ENCODE results near the gene LTBP1. TPM values are rescaled to one million over a fixed set of nuclear protein-coding genes. Genes with fewer than 3 reads are reported as not detected.

LTBP1 gene
- total RNA-seq, 2 donors from 2014 or later = 21.2 to 24.8 TPM

DNA sequence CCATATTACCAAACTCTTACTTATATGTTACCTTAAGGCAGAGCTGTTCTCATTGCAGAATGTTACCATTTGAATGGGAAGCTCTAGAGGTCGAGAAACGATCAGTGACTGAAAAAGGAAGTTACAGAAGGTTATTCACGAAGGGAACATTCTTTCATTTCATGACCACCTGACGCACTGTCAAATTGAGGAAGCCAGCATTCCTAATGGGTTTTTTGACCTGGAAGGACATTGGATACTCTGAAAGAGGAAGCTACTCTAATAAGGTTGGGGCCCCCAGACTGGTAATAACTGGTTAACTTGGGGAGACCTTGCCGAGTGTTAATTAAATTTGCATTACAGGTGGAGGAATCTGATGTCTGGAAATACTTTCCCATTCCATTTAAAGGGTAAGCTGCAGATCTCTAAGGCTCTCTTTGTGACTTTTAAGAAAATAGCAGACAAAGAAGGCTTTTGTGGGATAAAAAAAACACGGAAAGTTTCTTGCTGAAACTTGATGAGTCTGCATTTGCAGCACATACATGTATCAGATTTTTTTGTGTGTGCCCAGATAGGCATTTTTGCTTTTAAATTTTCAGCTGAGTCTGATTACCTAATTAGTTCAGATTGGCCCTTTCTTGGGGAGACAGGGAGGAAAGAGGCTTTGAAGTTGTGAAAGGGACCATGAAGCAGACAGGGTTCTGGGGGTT, 137.1 kb downstream of the LTBP1 start:
- DNase-seq = no peak
- intact Hi-C loops (cut with DNase I, micrococcal nuclease) = no loop called here
- ATAC-seq = no peak

DNA sequence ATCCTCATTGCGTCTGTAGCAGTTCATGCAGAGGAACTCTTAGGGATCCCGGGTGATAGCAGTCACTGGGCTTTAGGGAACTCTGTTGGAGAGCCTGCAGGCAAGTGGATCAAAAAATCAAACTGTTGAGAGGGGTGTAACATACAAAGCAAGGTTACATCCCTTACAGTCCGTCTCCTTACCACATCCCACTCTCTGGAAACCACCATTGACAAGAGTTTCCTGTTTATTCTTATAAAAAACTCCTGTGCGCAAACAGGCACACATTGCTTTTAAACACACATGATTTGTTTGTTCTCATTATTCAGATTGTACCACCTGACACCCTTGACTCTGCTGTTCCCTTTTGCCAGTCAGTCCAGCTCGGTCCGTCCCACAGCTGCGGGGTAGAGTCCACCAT, 137.7 kb downstream of the LTBP1 start:
- ATAC-seq (no peak), DNase-seq (no peak)
- intact Hi-C loops (cut with DNase I, micrococcal nuclease) = no loop called here

DNA sequence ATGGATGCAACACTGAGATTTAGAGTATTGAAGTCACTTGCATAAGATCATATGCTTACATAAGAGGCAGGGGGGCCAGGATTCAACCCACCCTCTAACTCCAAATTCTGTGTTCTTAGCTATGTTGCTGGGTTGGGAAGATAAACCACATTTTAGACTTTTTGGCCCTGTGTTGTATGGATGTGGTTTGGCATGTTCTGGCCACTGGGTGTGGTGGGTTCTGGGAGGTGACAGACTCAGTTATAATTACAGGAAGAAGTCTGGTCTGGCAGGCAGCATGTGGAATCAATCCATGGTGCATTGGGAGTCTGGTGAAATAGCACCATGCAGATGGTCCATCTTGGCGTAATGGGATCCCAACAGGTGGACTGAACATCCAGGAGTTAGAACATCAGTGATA, 138.9 kb downstream of the LTBP1 start:
- intact Hi-C loops (cut with DNase I, micrococcal nuclease) = no loop called here
- DNase-seq = no peak
- no peak for ATAC-seq

DNA sequence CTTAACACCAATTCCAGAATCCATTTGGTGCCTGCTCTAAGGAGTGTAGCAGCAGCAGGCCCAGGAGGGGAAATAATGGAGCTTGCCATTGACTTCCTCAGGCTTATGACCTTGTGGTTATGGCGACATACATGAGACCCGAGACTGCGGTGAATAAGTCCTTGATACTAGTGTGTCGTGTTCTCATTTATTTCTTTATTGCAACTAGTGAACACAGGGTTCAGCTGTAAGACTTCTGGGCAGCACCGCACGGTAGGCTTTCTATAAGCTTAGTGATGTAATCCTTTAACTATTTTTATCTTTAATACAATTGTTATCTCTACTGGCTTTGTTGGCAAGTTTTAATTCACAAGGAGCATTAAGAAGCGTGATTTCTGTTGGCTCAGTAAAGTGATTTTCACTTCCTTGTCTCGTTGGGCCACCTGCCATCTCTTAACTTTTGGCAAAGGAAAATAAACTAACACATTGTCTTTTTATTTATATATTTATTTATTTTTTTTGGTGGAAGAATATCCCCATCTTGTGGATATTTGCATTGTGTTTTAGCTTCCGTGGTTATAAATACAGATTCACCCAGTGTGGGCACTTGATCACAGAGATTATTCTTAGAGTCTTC, 139.8 kb downstream of the LTBP1 start:
- ATAC-seq (peak; percentile 83), DNase-seq (no peak)
- intact Hi-C loops (cut with DNase I, micrococcal nuclease) = no loop called here

DNA sequence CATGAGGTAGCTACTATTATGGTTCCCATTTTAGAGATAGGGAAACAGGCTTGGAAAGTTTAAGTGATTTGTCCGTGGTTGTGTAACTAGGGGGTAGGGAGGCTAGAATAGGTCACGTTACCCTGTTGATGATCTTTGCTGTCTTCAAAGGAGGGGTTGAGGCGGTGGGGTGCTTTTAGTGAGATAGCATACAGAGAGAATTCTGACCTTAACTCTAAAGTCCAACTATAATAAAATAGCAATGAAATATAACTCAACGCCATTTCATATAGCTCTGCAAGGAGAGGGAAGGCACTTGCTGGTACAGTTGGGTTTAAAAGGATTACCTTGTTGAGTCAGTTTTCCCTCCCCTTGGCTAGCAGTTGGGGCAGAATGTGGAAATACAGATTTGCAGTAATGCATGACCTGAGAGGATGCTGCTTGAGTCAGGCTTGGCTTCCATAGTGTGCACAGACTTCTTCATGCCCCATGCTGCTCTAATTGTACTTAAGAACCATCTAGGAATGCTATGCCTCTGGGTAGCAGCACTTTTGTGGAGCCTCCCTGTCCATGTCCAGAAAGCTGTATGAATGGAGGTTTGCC, 143.9 kb downstream of the LTBP1 start:
- intact Hi-C loops (cut with DNase I, micrococcal nuclease) = no loop called here
- peak; percentile 59 for ATAC-seq
- no peak for DNase-seq

DNA sequence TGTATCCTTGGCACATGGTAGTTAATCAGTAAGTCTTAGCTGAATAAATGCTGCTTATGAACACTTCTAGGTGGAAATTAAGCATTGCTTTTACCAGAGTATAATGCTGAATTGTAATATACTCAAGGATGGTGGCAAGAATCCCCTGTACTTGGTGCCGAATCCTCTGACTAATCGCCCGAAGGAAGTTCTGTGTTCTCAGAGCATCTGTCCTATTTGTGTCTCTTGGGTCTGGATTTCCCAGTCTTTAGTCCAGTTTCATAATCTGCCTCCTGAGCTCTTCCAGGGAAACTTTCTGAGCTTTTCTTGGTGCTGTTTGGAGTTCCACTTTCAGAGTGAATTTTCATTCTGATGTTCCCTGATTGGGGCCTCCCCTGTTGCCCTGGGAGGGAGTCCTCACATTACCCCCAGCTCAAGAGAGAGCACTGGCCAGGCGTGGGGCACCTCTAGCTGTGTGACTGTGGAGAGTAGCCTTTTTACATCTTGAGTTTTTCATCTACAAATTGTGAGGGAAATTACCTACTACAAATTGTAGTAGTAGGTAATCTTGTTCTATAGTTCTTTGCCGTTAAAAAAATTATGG, 144.9 kb downstream of the LTBP1 start:
- intact Hi-C loops (cut with DNase I, micrococcal nuclease) = no loop called here
- no peak for DNase-seq
- ATAC-seq = no peak

DNA sequence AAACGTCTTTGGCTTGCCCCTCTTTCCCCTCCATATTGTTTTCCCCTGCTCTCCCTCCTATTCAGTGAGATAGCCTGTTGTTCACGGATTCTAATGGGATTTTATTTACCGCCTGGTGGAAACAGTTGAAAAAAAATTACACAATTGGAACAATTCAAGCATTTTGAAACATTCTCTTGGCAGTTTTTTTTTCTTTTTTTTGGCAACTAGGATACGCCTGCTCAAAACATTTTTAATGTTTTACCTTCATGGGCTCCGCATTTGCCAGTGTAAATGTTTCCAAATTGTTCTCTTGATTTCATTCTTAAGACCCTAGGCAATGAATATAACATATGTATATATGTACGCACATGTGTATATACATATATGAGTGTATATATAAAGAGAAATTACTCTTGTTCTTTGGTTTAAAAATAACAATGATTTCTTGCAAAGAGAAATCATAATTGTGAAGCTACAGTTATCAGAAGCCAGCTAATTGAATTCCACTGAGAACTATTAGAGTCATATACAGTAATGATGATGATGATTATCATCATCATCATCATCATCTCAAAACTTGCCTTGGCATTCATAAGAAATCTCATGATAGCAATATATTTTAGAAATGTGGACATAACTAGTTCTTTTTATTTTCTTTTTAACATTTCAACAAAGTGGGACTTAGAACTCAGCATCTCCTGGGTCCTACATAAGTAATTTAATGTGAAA, 146.7 kb downstream of the LTBP1 start:
- ATAC-seq (no peak), DNase-seq (no peak)
- intact Hi-C loops (cut with DNase I, micrococcal nuclease) = no loop called here

DNA sequence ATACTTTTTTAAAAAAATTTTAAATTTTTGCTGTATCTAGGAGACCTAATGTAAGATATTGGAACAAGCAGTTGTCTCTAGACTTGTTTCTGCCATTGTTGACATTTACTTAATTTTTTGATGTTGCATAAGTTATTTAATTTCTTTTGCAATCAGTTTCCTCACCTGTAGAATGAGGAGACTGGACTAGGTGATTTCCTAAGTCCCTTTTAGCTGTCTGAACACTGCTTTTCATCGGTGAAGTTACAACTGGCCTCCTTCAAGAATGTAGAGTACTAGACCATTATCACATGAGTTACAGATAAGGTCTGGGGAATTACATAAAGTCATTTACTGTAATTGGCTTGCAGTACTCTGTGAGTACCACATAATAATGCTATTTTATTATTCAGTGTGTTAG, 147.6 kb downstream of the LTBP1 start:
- no peak for DNase-seq
- no peak for ATAC-seq
- intact Hi-C loops (cut with DNase I, micrococcal nuclease) = no loop called here

DNA sequence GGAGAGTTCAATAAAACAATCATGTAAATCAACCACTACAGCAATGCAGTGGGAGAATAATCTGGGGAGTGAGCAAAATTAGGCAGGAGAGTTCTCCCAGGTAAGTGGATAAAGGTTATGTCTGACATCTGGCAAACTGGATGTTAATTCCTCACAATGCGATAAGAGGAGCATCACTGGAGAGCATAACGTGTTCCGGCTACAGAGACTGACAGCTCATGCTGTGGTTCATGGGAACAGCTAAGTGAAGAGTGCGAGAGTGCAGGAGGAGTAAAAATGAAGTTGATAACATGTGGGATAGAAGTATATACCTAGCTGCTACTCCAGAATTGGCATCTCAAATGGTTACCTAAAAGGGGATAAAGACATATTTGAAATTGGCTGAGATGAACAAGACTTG, 153.2 kb downstream of the LTBP1 start:
- intact Hi-C loops (cut with DNase I, micrococcal nuclease) = no loop called here
- ATAC-seq (no peak), DNase-seq (no peak)

DNA sequence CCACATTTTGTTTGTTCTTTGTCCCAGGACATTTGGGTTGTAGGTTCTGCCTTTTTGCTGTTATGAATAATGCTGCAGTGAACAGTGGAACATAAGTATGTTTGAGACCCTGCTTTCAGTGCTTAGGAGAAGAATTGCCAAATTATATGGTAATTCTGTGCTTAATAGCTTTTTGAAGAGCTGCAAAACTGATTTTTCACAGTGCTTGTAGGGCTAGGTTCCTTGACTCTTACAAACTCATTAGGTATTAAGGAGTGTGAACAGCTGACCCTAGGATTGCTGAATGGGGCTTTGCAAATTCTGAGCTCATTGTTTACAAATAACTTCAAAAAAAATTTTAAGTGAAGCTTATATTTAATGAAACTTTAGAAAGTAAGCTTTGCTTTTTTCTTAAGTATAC, 154.2 kb downstream of the LTBP1 start:
- intact Hi-C loops (cut with DNase I, micrococcal nuclease) = no loop called here
- no peak for DNase-seq
- no peak for ATAC-seq

DNA sequence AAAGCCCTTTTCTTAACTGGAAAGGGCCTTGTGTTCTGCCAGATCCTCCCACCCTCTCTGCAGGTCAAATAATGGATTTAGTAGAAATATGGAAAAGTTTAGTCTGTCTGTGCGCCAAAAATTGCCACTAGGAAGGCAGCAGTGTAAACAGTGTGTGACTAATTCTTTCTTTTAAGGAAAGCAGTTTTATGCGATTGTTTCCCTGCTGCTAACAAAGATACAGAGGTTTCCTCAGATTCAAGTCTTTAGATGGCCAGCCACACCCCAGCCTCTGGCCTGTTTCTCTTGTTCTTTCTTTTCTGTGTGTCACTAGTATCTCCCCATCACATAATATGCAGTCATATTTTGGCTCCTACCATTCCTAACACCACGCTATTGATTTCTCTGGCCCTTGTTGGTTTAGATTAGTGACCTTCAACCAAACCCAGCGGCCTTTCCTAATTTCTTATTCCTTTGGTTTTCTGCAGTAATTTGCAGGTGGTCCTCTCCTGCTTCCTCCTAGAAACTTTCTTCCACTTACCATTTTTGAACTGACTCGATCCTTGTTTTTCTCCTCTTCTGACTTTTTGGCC, 157.4 kb downstream of the LTBP1 start:
- intact Hi-C loops (cut with DNase I, micrococcal nuclease) = no loop called here
- DNase-seq (no peak), ATAC-seq (no peak)

DNA sequence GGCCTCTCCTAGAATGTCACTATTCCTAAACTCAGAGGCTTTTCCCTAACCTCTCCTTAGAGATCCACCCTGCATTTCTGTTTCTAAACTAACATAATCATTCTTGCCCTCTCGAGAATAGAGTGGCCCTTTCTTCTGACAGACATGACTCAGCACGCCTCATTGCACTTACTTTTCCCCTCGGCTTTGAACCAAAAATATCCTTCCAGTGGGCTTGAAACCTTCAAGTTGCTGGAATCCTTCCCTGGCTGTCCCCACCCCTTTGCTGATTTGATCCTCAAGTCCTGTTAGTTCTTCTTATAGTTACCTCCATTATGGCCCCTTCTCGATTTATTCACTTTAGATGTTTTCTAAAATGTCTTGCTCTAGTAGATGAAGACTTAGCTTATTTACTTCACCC, 158.0 kb downstream of the LTBP1 start:
- DNase-seq (no peak), ATAC-seq (no peak)
- intact Hi-C loops (cut with DNase I, micrococcal nuclease) = no loop called here

DNA sequence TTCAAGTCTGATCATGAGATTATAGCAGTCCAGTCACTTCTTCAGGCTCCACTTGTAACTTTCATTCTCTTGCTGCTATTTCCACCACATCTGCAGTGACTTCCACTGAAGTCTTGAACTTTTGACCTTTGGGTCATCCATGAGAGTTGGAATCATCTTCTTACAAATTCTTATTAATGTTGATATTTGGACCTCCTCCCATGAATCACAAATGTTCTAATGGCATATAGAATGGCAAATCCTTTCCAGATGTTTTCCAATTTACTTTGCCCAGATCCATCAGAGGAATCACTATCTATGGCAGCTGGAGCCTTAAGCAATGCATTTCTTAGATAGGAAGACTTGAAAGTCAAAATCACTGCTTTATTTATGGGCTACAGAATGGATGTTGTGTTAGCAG, 159.4 kb downstream of the LTBP1 start:
- ATAC-seq = no peak
- intact Hi-C loops (cut with DNase I, micrococcal nuclease) = no loop called here

DNA sequence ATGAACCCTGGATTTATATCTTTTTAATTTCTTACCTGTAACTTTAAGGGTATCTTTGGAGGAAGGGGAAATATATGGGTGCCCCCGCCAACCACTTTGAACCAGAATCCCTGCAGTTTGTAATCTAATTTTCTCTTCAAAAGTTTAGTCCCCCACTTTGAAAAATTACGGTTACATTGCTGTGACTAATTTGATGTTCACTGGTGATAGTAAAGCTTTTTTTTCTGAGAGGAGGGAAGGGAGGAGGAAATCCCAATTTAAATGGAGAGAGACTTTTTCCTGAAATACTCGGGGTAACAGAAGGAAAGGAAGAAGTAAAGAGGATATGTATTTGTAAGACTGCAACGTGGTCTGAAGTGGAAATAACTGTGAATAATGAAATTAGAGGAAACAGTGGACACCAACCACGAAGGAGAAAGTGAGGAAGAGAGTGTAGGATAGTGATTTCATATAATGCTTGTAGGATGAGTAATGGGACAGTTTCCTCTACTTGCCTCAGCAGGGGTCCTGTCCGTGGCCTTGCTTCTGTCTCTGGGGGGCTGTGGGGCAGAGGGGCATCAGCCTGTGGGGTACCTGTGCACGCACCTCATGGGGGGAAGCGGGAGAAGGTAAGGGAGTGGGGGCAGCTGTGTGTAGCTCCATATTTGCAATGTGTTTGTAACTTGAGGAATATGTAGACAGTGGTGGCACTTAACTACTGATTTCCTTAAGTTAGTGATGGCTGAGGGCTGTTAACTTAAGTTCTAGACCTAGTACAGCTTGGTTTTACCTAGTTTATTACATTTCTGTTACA, 161.1 kb downstream of the LTBP1 start:
- intact Hi-C loops (cut with DNase I, micrococcal nuclease) = no loop called here
- ATAC-seq (no peak), DNase-seq (no peak)

More for the DNA sequence above, 159.4 kb downstream of the LTBP1 start:
- DNase-seq = no peak

DNA sequence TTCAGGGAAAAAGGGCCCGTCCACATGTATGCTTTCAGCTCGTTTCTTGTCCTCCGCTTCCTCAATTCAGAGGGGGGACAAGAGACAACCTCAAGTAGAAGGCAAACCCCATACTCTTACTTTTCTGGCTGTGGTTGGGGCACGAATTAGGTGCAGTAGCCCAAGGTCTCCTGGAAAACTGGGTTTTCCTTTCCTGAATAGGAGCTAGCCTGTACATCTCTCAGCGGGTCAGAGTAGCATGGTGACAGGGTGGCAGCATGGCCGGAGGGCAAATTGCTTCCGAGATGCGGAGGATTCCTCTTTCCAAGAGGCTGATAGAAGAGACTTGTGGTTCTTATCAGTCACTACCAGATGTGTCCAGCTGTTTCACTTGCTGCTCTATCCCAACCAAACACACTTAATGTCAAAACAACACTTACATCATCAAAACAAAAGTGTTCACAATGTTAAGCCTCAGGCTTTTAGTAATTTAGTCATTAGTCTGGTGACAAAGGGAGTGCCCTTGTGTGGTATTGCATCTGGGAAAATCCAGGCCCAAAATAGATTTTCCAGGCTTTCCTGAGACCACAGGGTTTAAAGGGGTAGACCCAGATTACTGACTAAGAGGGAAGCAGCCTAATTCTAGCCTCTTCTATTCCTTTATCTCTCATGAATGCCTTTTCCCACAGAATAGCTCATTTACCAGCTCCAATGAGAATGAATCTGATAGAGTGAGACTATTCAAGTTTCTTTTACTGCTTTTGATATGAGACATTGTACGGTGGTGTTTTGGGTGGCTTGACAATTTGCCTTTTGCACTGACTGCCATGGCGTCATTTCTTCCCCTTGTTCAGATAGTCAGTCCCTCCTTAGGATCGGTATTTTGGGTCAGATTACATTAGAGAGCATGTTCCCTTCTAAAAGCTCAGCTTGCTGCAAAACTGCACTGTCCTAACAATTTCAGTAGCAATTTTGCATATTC, 162.0 kb downstream of the LTBP1 start:
- intact Hi-C loops (cut with DNase I, micrococcal nuclease) = no loop called here
- no peak for DNase-seq
- ATAC-seq = no peak

DNA sequence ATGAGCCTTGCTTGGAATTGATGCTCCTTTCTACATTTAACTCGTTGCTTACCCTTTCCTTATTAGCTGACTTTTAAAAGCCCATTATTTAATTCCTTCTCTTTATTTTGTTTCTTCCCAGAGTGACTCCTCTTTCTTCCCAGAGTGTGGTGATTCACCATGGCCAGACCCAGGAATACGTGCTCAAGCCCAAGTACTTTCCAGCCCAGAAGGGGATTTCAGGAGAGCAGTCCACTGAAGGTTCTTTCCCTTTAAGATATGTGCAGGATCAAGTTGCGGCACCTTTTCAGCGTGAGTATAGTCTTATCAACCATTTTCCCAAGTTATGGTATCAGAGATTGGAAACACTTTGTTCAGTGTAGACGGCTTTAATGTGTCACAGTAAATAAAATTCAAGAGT, 163.7 kb downstream of the LTBP1 start:
- intact Hi-C loops (cut with DNase I, micrococcal nuclease) = no loop called here
- ATAC-seq (no peak), DNase-seq (no peak)

DNA sequence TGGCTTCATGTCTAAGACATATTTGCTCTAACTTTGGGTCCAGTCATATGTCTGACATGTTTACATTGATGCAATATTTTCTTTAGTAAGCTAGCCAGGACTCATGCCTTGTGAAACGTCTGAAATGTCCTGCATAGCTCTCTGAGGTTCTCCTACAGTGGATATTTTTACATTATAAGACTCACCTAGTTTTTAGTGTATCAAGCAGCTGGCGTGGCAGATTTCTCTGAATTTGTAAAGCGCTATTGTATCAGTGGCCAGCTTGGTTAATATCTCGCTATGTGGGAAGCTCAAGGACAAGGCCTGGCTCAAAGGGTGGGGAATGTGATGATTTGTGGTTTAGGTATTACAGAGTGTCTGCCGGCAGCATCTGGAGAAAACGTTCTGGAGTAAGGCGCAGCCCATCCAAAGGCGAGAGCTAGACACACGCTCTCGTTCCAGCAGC, 164.3 kb downstream of the LTBP1 start:
- no peak for ATAC-seq
- DNase-seq = no peak
- intact Hi-C loops (cut with DNase I, micrococcal nuclease) = no loop called here

All from left colon (tissue), 2 donors.